ENCODE results near the gene ANKRD53. TPM values are rescaled to one million over a fixed set of nuclear protein-coding genes. Genes with fewer than 3 reads are reported as not detected.

Gene ANKRD53
- total RNA-seq, 1 donor from 2014 or later: 5.4 TPM

DNA sequence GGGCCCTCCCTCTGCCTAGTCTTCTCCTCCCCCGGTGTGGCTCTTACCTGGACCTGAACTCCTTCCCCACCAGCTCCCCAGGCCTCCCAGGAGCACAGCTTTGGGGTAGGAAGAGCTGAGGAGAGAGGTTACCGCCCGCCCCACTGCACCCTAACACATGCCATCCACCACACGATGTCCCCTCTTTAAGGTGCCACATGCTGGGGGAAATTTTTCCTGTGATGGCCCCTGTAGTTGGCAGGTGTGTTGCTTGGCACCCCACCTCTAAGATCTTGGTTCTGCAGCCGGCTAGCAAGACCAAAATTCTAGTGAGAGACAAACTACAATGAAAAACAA is 23.1 kb downstream of the ANKRD53 start:
- H3K27ac Mint-ChIP-seq: peak overlapping the region; percentile 45
- TF ChIP-seq CTCF (IDR thresholded peaks at IDR 0.05; ENCODE audit: unreplicated experiment): no peak
- peaks cover 20% of the 10 kb centered on the region for H3K27me3 Mint-ChIP-seq
- H3K4me1 Mint-ChIP-seq (ENCODE audit: low read depth): peaks cover 2% of the 10 kb centered on the region
- H3K36me3 Mint-ChIP-seq (ENCODE audit: insufficient read depth): no peaks in the 10 kb centered on the region
- DNase-seq (ENCODE audit: low spot score, unreplicated experiment): no peak
- no peaks in the 10 kb centered on the region for H3K9me3 Mint-ChIP-seq (ENCODE audit: low read depth)
- no peak overlapping the region for H3K4me3 Mint-ChIP-seq (ENCODE audit: low read depth)

GRCh38 chr2:71001981-71002570 is 23.6 kb downstream of the ANKRD53 start:
- DNase-seq (ENCODE audit: low spot score, unreplicated experiment): no peak
- TF ChIP-seq CTCF (IDR thresholded peaks at IDR 0.05; ENCODE audit: unreplicated experiment): no peak
- peak overlapping the region; percentile 45 for H3K27ac Mint-ChIP-seq
- H3K27me3 Mint-ChIP-seq: peaks cover 20% of the 10 kb centered on the region
- H3K4me1 Mint-ChIP-seq (ENCODE audit: low read depth): peaks cover 2% of the 10 kb centered on the region
- no peaks in the 10 kb centered on the region for H3K9me3 Mint-ChIP-seq (ENCODE audit: low read depth)
- H3K4me3 Mint-ChIP-seq (ENCODE audit: low read depth): no peak overlapping the region
- H3K36me3 Mint-ChIP-seq (ENCODE audit: insufficient read depth): no peaks in the 10 kb centered on the region

- H3K4me1 Mint-ChIP-seq (ENCODE audit: low read depth): peaks cover 2% of the 10 kb centered on the region
- H3K9me3 Mint-ChIP-seq (ENCODE audit: low read depth): no peaks in the 10 kb centered on the region
- TF ChIP-seq CTCF (IDR thresholded peaks at IDR 0.05; ENCODE audit: unreplicated experiment): no peak
- H3K36me3 Mint-ChIP-seq (ENCODE audit: insufficient read depth): no peaks in the 10 kb centered on the region
- H3K27me3 Mint-ChIP-seq: peaks cover 20% of the 10 kb centered on the region
- DNase-seq (ENCODE audit: low spot score, unreplicated experiment): no peak
- H3K4me3 Mint-ChIP-seq (ENCODE audit: low read depth): no peak overlapping the region
- H3K27ac Mint-ChIP-seq: no peak overlapping the region
Observed at GRCh38 chr2:71003396-71003795, 25.0 kb downstream of the ANKRD53 start.

DNA sequence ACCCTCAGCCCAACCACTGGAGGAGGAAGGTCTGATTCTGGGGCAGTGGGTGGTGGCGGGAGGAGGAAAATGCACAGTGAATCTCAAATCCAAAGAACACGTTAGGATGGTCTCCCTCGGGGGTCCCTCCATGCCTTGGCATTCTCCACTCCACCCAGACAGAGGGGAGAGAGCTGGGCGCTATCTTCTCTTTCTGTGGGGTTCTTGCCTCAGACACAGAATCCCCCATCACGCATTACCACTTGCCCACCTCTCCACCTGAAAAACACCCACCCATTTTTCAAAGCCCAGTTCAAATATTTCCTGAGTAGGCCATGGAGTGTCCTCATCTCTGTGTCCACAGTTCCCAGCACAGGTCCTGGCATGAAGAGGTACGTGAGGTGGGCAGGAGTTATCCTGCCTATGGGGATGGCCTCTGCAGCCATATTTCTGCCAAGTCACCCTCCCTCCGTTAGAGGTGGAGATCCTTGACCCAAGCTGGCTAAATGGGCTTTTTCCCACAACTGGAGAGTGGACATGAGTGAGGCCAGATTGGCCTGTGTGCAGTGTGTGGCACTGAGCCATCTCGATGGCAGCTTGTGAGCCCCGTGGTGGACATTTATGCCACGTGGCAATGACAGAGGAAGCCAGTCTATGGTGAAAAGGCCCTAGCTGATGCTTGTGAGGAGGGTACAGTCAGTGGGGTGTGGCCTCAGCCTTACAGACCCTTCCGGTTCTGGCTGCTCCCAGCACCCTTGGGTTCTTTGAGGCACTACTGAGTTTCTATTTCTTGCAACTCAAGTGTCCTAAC is 25.7 kb downstream of the ANKRD53 start:
- Mint-ChIP-seq H3K27ac (no peak overlapping the region), H3K4me3 (ENCODE audit: low read depth) (no peak overlapping the region), H3K27me3 (peaks cover 16% of the 10 kb centered on the region), H3K4me1 (ENCODE audit: low read depth) (peaks cover 2% of the 10 kb centered on the region), H3K9me3 (ENCODE audit: low read depth) (no peaks in the 10 kb centered on the region), H3K36me3 (ENCODE audit: insufficient read depth) (no peaks in the 10 kb centered on the region)
- TF ChIP-seq CTCF (IDR thresholded peaks at IDR 0.05; ENCODE audit: unreplicated experiment): no peak
- DNase-seq (ENCODE audit: low spot score, unreplicated experiment): no peak

DNA sequence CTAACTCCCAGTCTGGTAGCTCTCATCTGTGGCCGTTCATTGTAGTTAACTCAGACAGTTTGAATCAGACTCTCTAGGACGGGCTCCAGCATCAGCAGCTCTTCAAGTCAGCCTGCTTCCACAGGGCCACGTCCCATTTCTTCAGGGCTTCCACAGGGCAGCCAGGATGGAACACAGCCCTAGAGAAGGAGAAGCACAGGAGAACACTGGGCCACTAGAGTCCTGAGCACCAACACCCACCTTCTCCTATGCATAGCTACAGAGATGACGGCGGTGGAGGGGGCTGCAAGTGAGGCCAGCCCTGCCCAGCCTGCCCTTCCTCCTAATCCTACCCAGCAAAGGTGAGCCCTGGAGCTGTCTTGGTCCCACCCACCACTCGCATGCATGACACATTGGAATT is 26.4 kb downstream of the ANKRD53 start:
- Mint-ChIP-seq H3K27me3 (peaks cover 18% of the 10 kb centered on the region), H3K36me3 (ENCODE audit: insufficient read depth) (no peaks in the 10 kb centered on the region), H3K4me3 (ENCODE audit: low read depth) (no peak overlapping the region), H3K27ac (no peak overlapping the region), H3K9me3 (ENCODE audit: low read depth) (peaks cover 2% of the 10 kb centered on the region), H3K4me1 (ENCODE audit: low read depth) (peaks cover 2% of the 10 kb centered on the region)
- DNase-seq (ENCODE audit: low spot score, unreplicated experiment): no peak
- TF ChIP-seq CTCF (IDR thresholded peaks at IDR 0.05; ENCODE audit: unreplicated experiment): no peak
